Measurements from ENCODE around the gene SDK2. TPM values are rescaled to one million over a fixed set of nuclear protein-coding genes. Genes with fewer than 3 reads are reported as not detected.
A peak's percentile ranks its signal among the peaks of the same experiment; 100 is the strongest.

SDK2 gene
- total and polyA plus RNA-seq, 2 donors from 2014 or later: 0.37 to 2.4 TPM

GRCh38 chr17:73338566-73339197 is 305.6 kb downstream of the SDK2 start:
- no peaks in the 10 kb centered on the region for H3K27me3 ChIP-seq (ENCODE audit: control insufficient read depth, insufficient read depth, low read length)
- no peak for FAIRE-seq
- no peak overlapping the region for H3K27ac ChIP-seq (ENCODE audit: low read depth in 2 of 2, low read length in 2 of 2)
- no peak overlapping the region for H3K4me3 ChIP-seq (ENCODE audit: low read length in 3 of 3)
- no peaks in the 10 kb centered on the region for H3K36me3 ChIP-seq (ENCODE audit: control insufficient read depth in 2 of 3, insufficient read depth in 3 of 3, low read length in 3 of 3)
- intact Hi-C loops (cut with DNase I): no loop called here
- TF ChIP-seq CTCF (IDR thresholded peaks at IDR 0.05; ENCODE audit: borderline replicate concordance, extremely low read depth, insufficient read depth): no peak
- no peak overlapping the region for H3K9ac ChIP-seq (ENCODE audit: low read length in 3 of 3)
- peaks cover 0 to 9% (median 2%) of the 10 kb centered on the region in 3 donors for H3K4me1 ChIP-seq (ENCODE audit: control insufficient read depth in 2 of 3, insufficient read depth in 2 of 3, low read depth in 1 of 3, low read length in 3 of 3)
- peak in 2 of 5 donors; percentile 47 to 69 for DNase-seq
- H3K9me3 ChIP-seq (ENCODE audit: control insufficient read depth in 2 of 3, insufficient read depth in 1 of 3, low read length in 3 of 3): no peaks in the 10 kb centered on the region

- Histone ChIP-seq H3K27me3 (ENCODE audit: control insufficient read depth, insufficient read depth, low read length) (no peaks in the 10 kb centered on the region), H3K4me3 (ENCODE audit: low read length in 3 of 3) (no peak overlapping the region), H3K9me3 (ENCODE audit: control insufficient read depth in 2 of 3, insufficient read depth in 1 of 3, low read length in 3 of 3) (no peaks in the 10 kb centered on the region), H3K36me3 (ENCODE audit: control insufficient read depth in 2 of 3, insufficient read depth in 3 of 3, low read length in 3 of 3) (no peaks in the 10 kb centered on the region), H3K4me1 (ENCODE audit: control insufficient read depth in 2 of 3, insufficient read depth in 2 of 3, low read depth in 1 of 3, low read length in 3 of 3) (peaks cover 0 to 7% (median 2%) of the 10 kb centered on the region in 3 donors), H3K9ac (ENCODE audit: low read length in 3 of 3) (no peak overlapping the region), H3K27ac (ENCODE audit: low read depth in 2 of 2, low read length in 2 of 2) (no peak overlapping the region)
- TF ChIP-seq CTCF (IDR thresholded peaks at IDR 0.05; ENCODE audit: borderline replicate concordance, extremely low read depth, insufficient read depth): no peak
- DNase-seq: peak; percentile 52 to 92 (median 69)
- intact Hi-C loops (cut with DNase I): no loop called here
- FAIRE-seq: no peak
These were observed 306.2 kb downstream of the SDK2 start for GRCh38 chr17:73338050-73338521.

GRCh38 chr17:73337330-73337710 is 306.9 kb downstream of the SDK2 start:
- no peak for DNase-seq
- Histone ChIP-seq H3K9me3 (ENCODE audit: control insufficient read depth in 2 of 3, insufficient read depth in 1 of 3, low read length in 3 of 3) (no peaks in the 10 kb centered on the region), H3K9ac (ENCODE audit: low read length in 3 of 3) (no peak overlapping the region), H3K36me3 (ENCODE audit: control insufficient read depth in 2 of 3, insufficient read depth in 3 of 3, low read length in 3 of 3) (no peaks in the 10 kb centered on the region), H3K4me1 (ENCODE audit: control insufficient read depth in 2 of 3, insufficient read depth in 2 of 3, low read depth in 1 of 3, low read length in 3 of 3) (peaks cover 0 to 6% (median 2%) of the 10 kb centered on the region in 3 donors), H3K27ac (ENCODE audit: low read depth in 2 of 2, low read length in 2 of 2) (no peak overlapping the region), H3K27me3 (ENCODE audit: control insufficient read depth, insufficient read depth, low read length) (no peaks in the 10 kb centered on the region), H3K4me3 (ENCODE audit: low read length in 3 of 3) (no peak overlapping the region)
- no peak for TF ChIP-seq CTCF (IDR thresholded peaks at IDR 0.05; ENCODE audit: borderline replicate concordance, extremely low read depth, insufficient read depth)
- intact Hi-C loops (cut with DNase I): no loop called here
- no peak for FAIRE-seq

Measured in kidney (tissue), 14 donors.